HEK293 (cell line): ENCODE results near the gene TEAD1.

Experiments used
- CTCF ChIA-PET: fragments of 350-600 bp; formaldehyde crosslinking; extraction: SDS; loops from one replicate; lab custom pipeline; 2021; ENCODE audit warnings: antibody characterized with exemption; lab: Yijun Ruan, JAX
- POLR2A ChIA-PET: fragments of 300-600 bp; formaldehyde crosslinking; extraction: SDS; loops from one replicate; lab custom pipeline; 2020; ENCODE audit warnings: antibody characterized with exemption, inconsistent platforms; lab: Yijun Ruan, JAX
- H3K27ac ChIP-seq: fragments of 200-500 bp; sonication (Bioruptor generic); 2 replicates; pipeline ENCODE4 v1.5.1; 2014; ENCODE audit warnings: low read depth, low read length, control low read depth, inconsistent platforms; ENCODE audit errors: extremely low read depth
- H3K36me3 ChIP-seq, 2 experiments: fragments of 200-500 bp in 1 of 2; sonication (Bioruptor generic) in 1 of 2; 1 replicate in 1 of 2; 2 replicates in 1 of 2; pipeline ENCODE4 v1.5.1; 2014 to 2017; ENCODE audit warnings: inconsistent platforms in 2 of 2, low read length in 2 of 2; ENCODE audit not compliant: control insufficient read depth in 2 of 2, insufficient read depth in 1 of 2
- H3K4me1 ChIP-seq: fragments of 200-500 bp; sonication (Bioruptor generic); 2 replicates; pipeline ENCODE4 v1.5.1; 2014; ENCODE audit warnings: mild to moderate bottlenecking, low read length, inconsistent platforms; ENCODE audit not compliant: control insufficient read depth, insufficient read depth
- H3K4me3 ChIP-seq: 2 replicates; pipeline ENCODE4 v1.5.1; 2011; ENCODE audit warnings: low read depth, mild to moderate bottlenecking, control low read depth, low read length, moderate library complexity
- H3K9me3 ChIP-seq: fragments of 200-500 bp; sonication (Bioruptor generic); 2 replicates; pipeline ENCODE4 v1.5.1; 2014; ENCODE audit warnings: low read depth, low read length, inconsistent platforms; ENCODE audit not compliant: control insufficient read depth, insufficient read depth
- PATZ1 ChIP-seq: fragments of 450-650 bp; formaldehyde crosslinking; IDR thresholded peaks from 2 replicates; pipeline ENCODE4 v1.5.1; 2016; ENCODE audit warnings: missing biosample characterization, missing genetic modification characterization
- SP3 ChIP-seq: fragments of 450-650 bp; formaldehyde crosslinking; IDR thresholded peaks from 2 replicates; pipeline ENCODE4 v1.5.1; 2016; ENCODE audit warnings: missing biosample characterization, missing genetic modification characterization
- TCF7L2 ChIP-seq: IDR thresholded peaks from 2 replicates; pipeline ENCODE4 v1.6.1; 2011; ENCODE audit warnings: low read depth, mild to moderate bottlenecking, inconsistent platforms, low read length, moderate library complexity, borderline replicate concordance
- ZBTB26 ChIP-seq: fragments of 450-650 bp; formaldehyde crosslinking; optimal IDR thresholded peaks from 2 replicates; pipeline ENCODE3; 2016; ENCODE audit warnings: missing biosample characterization, mild to moderate bottlenecking, missing genetic modification characterization
- ZBTB44 ChIP-seq: fragments of 450-650 bp; IDR thresholded peaks from 2 replicates; pipeline ENCODE4 v1.5.1; 2018; ENCODE audit warnings: missing biosample characterization, mild to moderate bottlenecking, missing genetic modification characterization
- ZBTB49 ChIP-seq: fragments of 450-650 bp; formaldehyde crosslinking; IDR thresholded peaks from 2 replicates; pipeline ENCODE4 v1.5.1; 2016; ENCODE audit warnings: missing biosample characterization, missing genetic modification characterization, low read depth
- ZNF23 ChIP-seq: fragments of 450-650 bp; formaldehyde crosslinking; IDR thresholded peaks from 2 replicates; pipeline ENCODE4 v1.5.1; 2016; ENCODE audit warnings: missing biosample characterization, missing genetic modification characterization, borderline replicate concordance
- ZNF26 ChIP-seq: fragments of 450-650 bp; formaldehyde crosslinking; IDR thresholded peaks from 2 replicates; pipeline ENCODE4 v1.5.1; 2016; ENCODE audit warnings: missing biosample characterization, missing genetic modification characterization
- ZNF266 ChIP-seq: fragments of 450-650 bp; formaldehyde crosslinking; IDR thresholded peaks from 2 replicates; pipeline ENCODE4 v1.5.1; 2016; ENCODE audit warnings: missing biosample characterization, missing genetic modification characterization, low read depth
- ZNF362 ChIP-seq: fragments of 450-650 bp; formaldehyde crosslinking; IDR thresholded peaks from 2 replicates; pipeline ENCODE4 v1.5.1; 2016; ENCODE audit warnings: missing biosample characterization, missing genetic modification characterization
- ZNF366 ChIP-seq: fragments of 450-650 bp; formaldehyde crosslinking; conservative IDR thresholded peaks from 2 replicates; pipeline ENCODE4 v1.5.1; 2016; ENCODE audit warnings: missing biosample characterization, missing genetic modification characterization
- ZNF449 ChIP-seq: fragments of 450-650 bp; formaldehyde crosslinking; IDR thresholded peaks from 2 replicates; pipeline ENCODE4 v1.5.1; 2017; ENCODE audit warnings: missing biosample characterization, mild to moderate bottlenecking, missing genetic modification characterization, moderate library complexity
- ZNF558 ChIP-seq: fragments of 450-650 bp; formaldehyde crosslinking; IDR thresholded peaks from 2 replicates; pipeline ENCODE4 v1.5.1; 2016; ENCODE audit warnings: missing biosample characterization, missing genetic modification characterization
- ZNF596 ChIP-seq: fragments of 450-650 bp; IDR thresholded peaks from 2 replicates; pipeline ENCODE4 v1.5.0; 2018; ENCODE audit warnings: missing biosample characterization, mild to moderate bottlenecking, missing genetic modification characterization, moderate library complexity
- ZNF624 ChIP-seq: fragments of 450-650 bp; formaldehyde crosslinking; IDR thresholded peaks from 2 replicates; pipeline ENCODE4 v1.5.1; 2017; ENCODE audit warnings: missing biosample characterization, missing genetic modification characterization
- ZNF658 ChIP-seq: fragments of 450-650 bp; formaldehyde crosslinking; IDR thresholded peaks from 2 replicates; pipeline ENCODE4; 2016; ENCODE audit warnings: missing biosample characterization, missing genetic modification characterization
- ZNF664 ChIP-seq: fragments of 450-650 bp; formaldehyde crosslinking; IDR thresholded peaks from 2 replicates; pipeline ENCODE4 v1.5.1; 2016; ENCODE audit warnings: missing biosample characterization, missing genetic modification characterization
- ZNF76 ChIP-seq: fragments of 450-650 bp; formaldehyde crosslinking; IDR thresholded peaks from 2 replicates; pipeline ENCODE4; 2016; ENCODE audit warnings: low read depth, missing biosample characterization, missing genetic modification characterization, borderline replicate concordance
- ZNF791 ChIP-seq: fragments of 450-650 bp; formaldehyde crosslinking; IDR thresholded peaks from 2 replicates; pipeline ENCODE4 v1.5.1; 2016; ENCODE audit warnings: missing biosample characterization, missing genetic modification characterization
- ZSCAN16 ChIP-seq: fragments of 450-650 bp; formaldehyde crosslinking; IDR thresholded peaks from 2 replicates; pipeline ENCODE4 v1.5.1; 2016; ENCODE audit warnings: missing biosample characterization, missing genetic modification characterization
- ZSCAN5A ChIP-seq: fragments of 450-650 bp; formaldehyde crosslinking; IDR thresholded peaks from 2 replicates; pipeline ENCODE4 v1.5.1; 2016; ENCODE audit warnings: missing biosample characterization, missing genetic modification characterization

The TEAD1 gene

GRCh38 chr11:12765428-12765827 is 91.2 kb downstream of the TEAD1 start (continued):
- no peak for TF ChIP-seq ZNF76 (tag by site-specific recombination)
- no peak for TF ChIP-seq TCF7L2
- TF ChIP-seq ZNF449 (tag by site-specific recombination), result no peak
- TF ChIP-seq ZNF558 (tag by site-specific recombination), result no peak
- TF ChIP-seq SP3 (tag by site-specific recombination), result no peak

GRCh38 chr11:12767027-12767426 is 92.8 kb downstream of the TEAD1 start:
- Histone ChIP-seq H3K36me3 (peaks cover 0 to 27% of the 10 kb centered on the region in 2 experiments; a peak in 1 of 3 replicates), H3K27ac (no peak overlapping the region), H3K4me1 (peaks cover 9% of the 10 kb centered on the region), H3K9me3 (no peaks in the 10 kb centered on the region), H3K4me3 (no peak overlapping the region)
- CTCF ChIA-PET, result interaction anchor here (0.7 kb wide), 2 partner anchors 14 to 48 kb away, joined by 3 read pairs; no protein-coding TSS in a partner anchor
- TF ChIP-seq PATZ1 (tag by site-specific recombination) (no peak), ZNF362 (tag by site-specific recombination) (no peak), ZNF366 (tag by site-specific recombination) (no peak), ZNF266 (tag by site-specific recombination) (no peak), ZSCAN5A (tag by site-specific recombination) (no peak), ZNF596 (tag by site-specific recombination) (no peak), ZNF791 (tag by site-specific recombination) (no peak), ZBTB49 (tag by site-specific recombination) (no peak), ZSCAN16 (no peak), ZBTB44 (tag by site-specific recombination) (no peak), SP3 (tag by site-specific recombination) (no peak), ZNF26 (tag by site-specific recombination) (no peak), ZNF23 (tag by site-specific recombination) (no peak), ZNF624 (tag by site-specific recombination) (no peak), ZNF658 (tag by site-specific recombination) (no peak), ZBTB26 (tag by site-specific recombination) (no peak), ZNF664 (no peak)
- POLR2A ChIA-PET, result no interaction called here
